Stomach (tissue), 4 donors: ENCODE measurements around the gene EVC.

Experiments
- EP300 ChIP-seq: sonication (generic); formaldehyde crosslinking; IDR thresholded peaks from one replicate; pipeline ENCODE4 v1.6.1; 2017; ENCODE audit warnings: antibody characterized with exemption
- POLR2A ChIP-seq, 4 donors: fragments of 450-650 bp; IDR thresholded peaks; one replicate each; pipeline ENCODE4 v1.6.1; 2016; ENCODE audit warnings: antibody characterized with exemption in 4 of 4, control low read depth in 2 of 4, mild to moderate bottlenecking in 1 of 4, moderate library complexity in 1 of 4
- TF ChIP-seq, protein P1 (sequence below), 7 experiments: fragments of 450-650 bp in 4 of 7; fragments of 200-600 bp in 3 of 7; sonication (generic) in 3 of 7; IDR thresholded peaks; one replicate each; pipeline ENCODE4 v1.5.1; 2016 to 2019; ENCODE audit warnings: antibody characterized with exemption in 7 of 7, control low read depth in 2 of 7, mild to moderate bottlenecking in 1 of 7

DNA sequence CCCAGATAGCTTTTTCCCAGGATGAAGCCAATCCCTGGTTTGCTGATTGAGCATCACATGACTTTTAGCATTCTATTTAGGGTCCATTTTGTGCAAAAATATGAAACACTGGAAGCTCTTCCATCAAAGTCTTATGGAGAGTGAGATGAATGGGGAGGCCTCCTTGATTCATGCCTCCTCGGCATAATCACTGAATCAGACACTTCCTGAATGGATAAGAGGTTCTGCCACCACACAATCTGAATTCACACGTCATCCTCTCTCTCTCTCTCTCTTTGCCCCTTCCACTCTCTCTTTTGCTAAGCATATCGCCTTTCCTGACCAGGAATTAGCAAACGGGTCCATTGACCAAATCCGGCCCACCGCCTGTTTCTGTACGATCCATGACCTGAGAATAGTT, 113.2 kb downstream of the EVC start:
- TF ChIP-seq POLR2A (IDR thresholded peaks at IDR 0.05) (no peak), EP300 (no peak)
- TF ChIP-seq, protein P1, sequence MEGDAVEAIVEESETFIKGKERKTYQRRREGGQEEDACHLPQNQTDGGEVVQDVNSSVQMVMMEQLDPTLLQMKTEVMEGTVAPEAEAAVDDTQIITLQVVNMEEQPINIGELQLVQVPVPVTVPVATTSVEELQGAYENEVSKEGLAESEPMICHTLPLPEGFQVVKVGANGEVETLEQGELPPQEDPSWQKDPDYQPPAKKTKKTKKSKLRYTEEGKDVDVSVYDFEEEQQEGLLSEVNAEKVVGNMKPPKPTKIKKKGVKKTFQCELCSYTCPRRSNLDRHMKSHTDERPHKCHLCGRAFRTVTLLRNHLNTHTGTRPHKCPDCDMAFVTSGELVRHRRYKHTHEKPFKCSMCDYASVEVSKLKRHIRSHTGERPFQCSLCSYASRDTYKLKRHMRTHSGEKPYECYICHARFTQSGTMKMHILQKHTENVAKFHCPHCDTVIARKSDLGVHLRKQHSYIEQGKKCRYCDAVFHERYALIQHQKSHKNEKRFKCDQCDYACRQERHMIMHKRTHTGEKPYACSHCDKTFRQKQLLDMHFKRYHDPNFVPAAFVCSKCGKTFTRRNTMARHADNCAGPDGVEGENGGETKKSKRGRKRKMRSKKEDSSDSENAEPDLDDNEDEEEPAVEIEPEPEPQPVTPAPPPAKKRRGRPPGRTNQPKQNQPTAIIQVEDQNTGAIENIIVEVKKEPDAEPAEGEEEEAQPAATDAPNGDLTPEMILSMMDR (IDR thresholded peaks at IDR 0.05) = no peak
